ENCODE data around the gene WNT3A.

DNA sequence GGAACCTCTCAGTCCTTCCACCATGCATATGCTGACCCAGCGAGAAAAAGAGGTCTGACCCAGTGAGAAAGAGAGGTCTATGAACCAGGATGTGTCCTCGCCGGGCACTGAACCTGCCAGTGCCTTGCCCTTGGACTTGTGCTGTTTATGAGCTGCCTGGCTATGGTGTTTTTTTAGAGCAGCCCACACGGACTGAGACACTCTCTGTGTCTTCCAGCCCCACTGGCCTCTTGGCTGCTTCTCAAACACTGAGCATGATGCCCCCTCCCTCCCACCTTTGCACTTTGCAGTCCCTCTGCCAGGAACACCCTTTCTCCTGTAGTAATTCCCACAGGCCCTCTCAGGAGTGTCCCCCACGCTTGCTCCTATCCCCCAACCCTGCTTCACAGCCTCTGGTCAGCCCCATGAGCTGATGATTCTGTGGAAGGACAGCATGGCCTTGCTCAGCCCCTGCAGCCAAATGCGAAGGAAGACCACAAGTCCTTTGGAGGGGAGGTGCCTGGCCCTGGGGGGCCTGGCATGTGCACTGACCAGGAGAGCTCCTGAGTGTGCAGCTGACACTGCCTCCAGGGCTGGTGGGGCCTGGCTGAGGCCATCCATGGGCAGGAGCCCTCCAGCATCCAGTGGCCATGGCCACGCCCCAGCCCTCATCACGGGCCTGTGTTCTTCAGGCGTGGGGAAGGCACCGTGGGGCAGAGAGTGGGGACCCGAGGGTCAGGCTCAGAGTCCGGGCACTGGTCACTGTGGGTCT is 23.8 kb downstream of the WNT3A start:
- TF ChIP-seq, protein P1, sequence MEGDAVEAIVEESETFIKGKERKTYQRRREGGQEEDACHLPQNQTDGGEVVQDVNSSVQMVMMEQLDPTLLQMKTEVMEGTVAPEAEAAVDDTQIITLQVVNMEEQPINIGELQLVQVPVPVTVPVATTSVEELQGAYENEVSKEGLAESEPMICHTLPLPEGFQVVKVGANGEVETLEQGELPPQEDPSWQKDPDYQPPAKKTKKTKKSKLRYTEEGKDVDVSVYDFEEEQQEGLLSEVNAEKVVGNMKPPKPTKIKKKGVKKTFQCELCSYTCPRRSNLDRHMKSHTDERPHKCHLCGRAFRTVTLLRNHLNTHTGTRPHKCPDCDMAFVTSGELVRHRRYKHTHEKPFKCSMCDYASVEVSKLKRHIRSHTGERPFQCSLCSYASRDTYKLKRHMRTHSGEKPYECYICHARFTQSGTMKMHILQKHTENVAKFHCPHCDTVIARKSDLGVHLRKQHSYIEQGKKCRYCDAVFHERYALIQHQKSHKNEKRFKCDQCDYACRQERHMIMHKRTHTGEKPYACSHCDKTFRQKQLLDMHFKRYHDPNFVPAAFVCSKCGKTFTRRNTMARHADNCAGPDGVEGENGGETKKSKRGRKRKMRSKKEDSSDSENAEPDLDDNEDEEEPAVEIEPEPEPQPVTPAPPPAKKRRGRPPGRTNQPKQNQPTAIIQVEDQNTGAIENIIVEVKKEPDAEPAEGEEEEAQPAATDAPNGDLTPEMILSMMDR (IDR thresholded peaks at IDR 0.05; ENCODE audit: low read depth, low read length) = no peak
- no peak for TF ChIP-seq EZH2phosphoT487 (IDR thresholded peaks at IDR 0.05; ENCODE audit: low read depth)
